GM12878 (cell line): ENCODE measurements around the gene DMAC2. TPM values are rescaled to one million over a fixed set of nuclear protein-coding genes. Genes with fewer than 3 reads are reported as not detected.
"Not testable (repeated sequence)": the region's sequence is repeated elsewhere in the genome, so short reads cannot be mapped to it uniquely, and the experiment has no call there.

Experiments
- ATAC-seq: fragments of 200-7000 bp; cut with Tn5 transposase; 3 replicates; pipeline ENCODE4 v1.9.1; 2020; ENCODE audit warnings: mild to moderate bottlenecking, moderate library complexity
- BruUV-seq: library from RNA; stranded (reverse); fragments of 400-500 nt; replicated peaks from 2 replicates; lab custom pipeline; 2021; lab: Mats Ljungman, UMichigan
- CTCF ChIA-PET: fragments of 300-600 bp; sonication (Branson Sonifier 250); formaldehyde crosslinking; extraction: SDS; loops from one replicate; lab custom pipeline; 2021; ENCODE audit warnings: inconsistent platforms; lab: Yijun Ruan, JAX
- POLR2A ChIA-PET: fragments of 350-600 bp; formaldehyde crosslinking; extraction: SDS; loops from one replicate; lab custom pipeline; 2021; ENCODE audit warnings: inconsistent platforms; lab: Charles Lee
- RAD21 ChIA-PET: fragments of 300-600 bp; sonication (Branson Sonifier 250); formaldehyde crosslinking; loops from one replicate; lab custom pipeline; 2023; ENCODE audit warnings: antibody characterized with exemption; ENCODE audit not compliant: unreplicated experiment; lab: Charles Lee
- SMC1A ChIA-PET: fragments of 300-600 bp; sonication (Branson Sonifier 250); formaldehyde crosslinking; loops from one replicate; lab custom pipeline; 2023; ENCODE audit not compliant: unreplicated experiment, uncharacterized antibody; lab: Charles Lee
- DNase-seq: peaks from one replicate; pipeline ENCODE4 v3.0.0-alpha.2; 2011; ENCODE audit warnings: low read depth, low spot score
- FAIRE-seq: peaks from 3 replicates; lab custom pipeline; 2011; peaks lifted over from hg19 to GRCh38; lab: Jason Lieb, UNC
- H2AFZ ChIP-seq: 2 replicates; pipeline ENCODE4 v1.6.0; 2011; ENCODE audit warnings: low read depth, low read length, control low read depth; ENCODE audit not compliant: control insufficient read depth
- H3K27ac ChIP-seq: 2 replicates; pipeline ENCODE4 v1.5.1; 2011; ENCODE audit warnings: control low read depth; ENCODE audit not compliant: control insufficient read depth, insufficient read depth
- H3K27me3 ChIP-seq, 2 experiments: replicated peaks in 1 of 2; 2 replicates each; pipeline versions ENCODE4 v1.6.0 to v1.6.1; 2011; ENCODE audit warnings: low read length in 1 of 2; ENCODE audit not compliant: control insufficient read depth in 2 of 2, insufficient read depth in 2 of 2
- H3K36me3 ChIP-seq, 2 experiments: 2 replicates each; pipeline ENCODE4 v1.5.1; 2011; ENCODE audit warnings: low read length in 1 of 2; ENCODE audit not compliant: control insufficient read depth in 2 of 2, insufficient read depth in 2 of 2
- H3K4me1 ChIP-seq: 2 replicates; pipeline ENCODE4 v1.6.1; 2011; ENCODE audit warnings: mild to moderate bottlenecking, low read length, moderate library complexity, mixed read lengths; ENCODE audit not compliant: control insufficient read depth, insufficient read depth
- H3K4me2 ChIP-seq: 2 replicates; pipeline ENCODE4 v1.6.0; 2011; ENCODE audit warnings: control low read depth; ENCODE audit not compliant: control insufficient read depth, insufficient read depth
- H3K4me3 ChIP-seq: fragments of 200-600 bp; sonication (generic); 2 replicates; pipeline ENCODE4 v1.5.1; 2016
- H3K79me2 ChIP-seq: 2 replicates; pipeline ENCODE4 v1.6.0; 2011; ENCODE audit warnings: low read length; ENCODE audit not compliant: control insufficient read depth, insufficient read depth
- H3K9ac ChIP-seq: 2 replicates; pipeline ENCODE4 v1.8.0; 2011; ENCODE audit warnings: low read length, control low read depth, mixed read lengths; ENCODE audit not compliant: control insufficient read depth, insufficient read depth
- H3K9me3 ChIP-seq: replicated peaks from 3 replicates; pipeline ENCODE4 v1.5.1; 2011; ENCODE audit warnings: mild to moderate bottlenecking, low read length; ENCODE audit not compliant: control insufficient read depth, insufficient read depth
- H4K20me1 ChIP-seq: 2 replicates; pipeline ENCODE4 v1.6.0; 2011; ENCODE audit not compliant: control insufficient read depth, insufficient read depth
- BRCA1 ChIP-seq: IDR thresholded peaks from 2 replicates; pipeline ENCODE4 v1.6.1; 2011; ENCODE audit warnings: low read depth, low read length, improper control_type of control experiment
- HDGF ChIP-seq: fragments of 450-650 bp; IDR thresholded peaks from 2 replicates; pipeline ENCODE4 v1.6.1; 2016; ENCODE audit warnings: antibody characterized with exemption
- WGBS: methylation state at CpG from one replicate; pipeline ENCODE4 v1.1.6; 2016; ENCODE audit warnings: low lambda C conversion rate; ENCODE audit not compliant: insufficient replicate concordance, insufficient coverage; ENCODE audit errors: missing lambda C conversion rate; 5-methylcytosine and 5-hydroxymethylcytosine counted together
- in situ Hi-C: fragments of 300-500 bp; cut with MboI; formaldehyde crosslinking; loops from 9 replicates; pipeline ENCODE4 v1.14.3; 2018; ENCODE audit warnings: mixed read lengths
- intact Hi-C: fragments of 100-400 bp; cut with micrococcal nuclease; formaldehyde crosslinking; loops from one replicate; pipeline ENCODE4 v1.14.2; 2022; ENCODE audit not compliant: unreplicated experiment
- polyA plus RNA-seq, 11 experiments: library from polyadenylated mRNA; depleted of rRNA in 4 of 11; unstranded in 6 of 11; stranded (reverse) in 5 of 11; fragments of >200 nt; fragmentation: Nextera tagmentation in 4 of 11; fragmentation: Illumina TruSeq in 1 of 11; extraction: Ambion mirVana in 4 of 11; extraction: Trizol in 1 of 11; gene quantifications; 1 replicate in 1 of 11; 2 replicates in 10 of 11; pipeline versions ENCODE4 v1.2.1 to v1.2.3, GENCODE V29; 2011 to 2016; ENCODE audit warnings: inconsistent platforms in 2 of 11, missing spikeins in 2 of 11, low read depth in 1 of 11
- total RNA-seq, 4 experiments: library from RNA; depleted of rRNA in 3 of 4; stranded (reverse); fragments of >200 nt in 3 of 4; fragmentation: Illumina TruSeq in 1 of 4; extraction: Trizol in 1 of 4; gene quantifications; 2 replicates each; pipeline versions ENCODE4 v1.2.1 to v1.2.3, GENCODE V29; 2013 to 2021

DMAC2 gene
- total and polyA plus RNA-seq, 10 of the 15 experiments (the other 5 are each of a cell fraction or from before 2014, with no cell fraction given): 10.8 to 57.2 (median 42.7) TPM

DNA sequence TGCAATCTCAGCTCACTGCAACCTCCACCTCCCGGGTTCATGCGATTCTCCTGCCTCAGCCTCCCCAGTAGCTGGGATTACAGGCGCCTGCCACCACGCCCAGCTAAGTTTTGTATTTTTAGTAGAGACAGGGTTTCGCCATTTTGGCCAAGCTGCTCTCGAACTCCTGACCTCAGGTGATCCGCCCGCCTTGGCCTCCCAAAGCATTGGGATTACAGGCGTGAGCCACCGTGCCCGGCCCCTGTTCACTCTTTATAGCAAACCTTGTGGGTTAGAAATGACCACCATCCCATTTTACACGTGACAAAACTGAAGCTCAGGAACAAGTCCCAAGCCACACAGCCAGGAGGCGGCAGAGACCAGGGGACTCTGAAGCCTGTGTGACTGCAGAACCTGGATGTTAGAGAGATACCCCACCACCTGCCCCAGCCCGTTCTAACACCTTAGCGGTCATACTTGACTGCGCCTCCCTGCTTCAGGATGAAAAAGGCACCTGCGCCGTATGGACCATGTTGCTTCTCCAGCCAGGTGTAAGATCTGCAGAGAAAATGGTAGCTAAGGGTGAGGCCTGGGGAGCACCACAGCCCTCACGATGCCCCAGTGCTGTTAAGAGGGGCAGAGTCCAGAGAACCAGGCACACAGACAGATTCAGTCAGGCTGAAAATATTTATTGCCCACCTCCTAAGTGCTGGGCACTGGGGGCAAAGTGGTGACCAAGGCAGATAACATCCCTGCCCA is 3.6 kb downstream of the DMAC2 start:
- Histone ChIP-seq H3K9ac (no peak overlapping the region), H4K20me1 (no peaks in the 10 kb centered on the region), H3K36me3 (peaks cover 9 to 10% of the 10 kb centered on the region in 2 experiments; a peak in 3 of 4 replicates), H3K4me3 (no peak overlapping the region), H2AFZ (no peak overlapping the region), H3K27ac (no peak overlapping the region), H3K4me1 (no peaks in the 10 kb centered on the region), H3K9me3 (no peaks in the 10 kb centered on the region), H3K4me2 (no peak overlapping the region), H3K27me3 (no peaks in the 10 kb centered on the region)
- no TSS peak for BruUV-seq
- WGBS: 93% methylated on average over 19 of the region's 19 CpGs
- RAD21 ChIA-PET: interaction anchor here (0.6 to 1.0 kb wide), 2 partner anchors 74 to 127 kb away, joined by 3 read pairs; no protein-coding TSS in a partner anchor
- no peak for ATAC-seq
- SMC1A ChIA-PET: interaction anchor here (0.6 to 1.7 kb wide), 3 partner anchors 12 to 226 kb away, joined by 3 to 4 read pairs (median 3); no protein-coding TSS in a partner anchor
- no peak for DNase-seq
- CTCF ChIA-PET: interaction anchor here (0.6 to 1.6 kb wide), 6 partner anchors 14 to 232 kb away, joined by 3 read pairs; no protein-coding TSS in a partner anchor
- TF ChIP-seq BRCA1 (no peak), HDGF (no peak)
- TF ChIP-seq, all 136 proteins: peak for 0
- no peak for FAIRE-seq
- in situ Hi-C loops (no loop called here), intact Hi-C loops (loop anchor here (5.0 kb wide), 1 partner anchor 234 kb away; no protein-coding TSS in a partner anchor)
- POLR2A ChIA-PET: interaction anchor here (0.5 kb wide), 1 partner anchor 119 kb away, joined by 5 read pairs; no protein-coding TSS in a partner anchor
- H3K79me2 ChIP-seq: peaks cover 2% of the 10 kb centered on the region

DNA sequence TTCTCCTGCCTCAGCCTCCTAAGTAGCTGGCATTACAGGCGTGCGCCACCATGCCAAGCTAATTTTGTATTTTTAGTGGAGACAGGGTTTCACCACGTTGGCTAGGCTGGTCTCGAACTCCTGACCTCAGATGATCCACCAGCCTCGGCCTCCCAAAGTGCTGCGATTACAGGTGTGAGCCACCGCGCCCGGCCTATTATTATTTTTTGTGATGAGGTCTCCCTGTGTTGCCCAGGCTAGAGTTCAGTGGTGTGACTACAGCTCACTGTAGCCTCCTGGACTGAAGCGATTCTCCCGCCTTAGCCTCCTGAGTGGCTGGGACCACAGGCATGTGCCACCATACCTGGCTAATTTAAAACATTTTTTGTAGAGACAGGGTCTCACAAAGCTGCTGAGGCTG is 4.3 kb downstream of the DMAC2 start:
- H3K27ac ChIP-seq, in situ Hi-C loops, H3K9me3 ChIP-seq, H3K4me1 ChIP-seq, DNase-seq, ATAC-seq, H3K4me2 ChIP-seq, BruUV-seq, FAIRE-seq, POLR2A ChIA-PET, H3K9ac ChIP-seq, H3K4me3 ChIP-seq, H2AFZ ChIP-seq, H3K79me2 ChIP-seq, H4K20me1 ChIP-seq, H3K27me3 ChIP-seq: not testable (repeated sequence)
- 99% methylated on average over 11 of the region's 11 CpGs for WGBS
- intact Hi-C loops: loop anchor here (5.0 kb wide), 1 partner anchor 233 kb away; no protein-coding TSS in a partner anchor
- ChIA-PET CTCF (interaction anchor here (1.0 kb wide), 1 partner anchor 162 kb away, joined by 3 read pairs; no protein-coding TSS in a partner anchor), RAD21 (interaction anchor here (1.0 kb wide), 1 partner anchor 128 kb away, joined by 3 read pairs; no protein-coding TSS in a partner anchor), SMC1A (interaction anchor here (0.8 to 0.9 kb wide), 2 partner anchors 15 to 22 kb away, joined by 3 read pairs; no protein-coding TSS in a partner anchor)
- H3K36me3 ChIP-seq: peaks cover 9 to 10% of the 10 kb centered on the region in 2 experiments; a peak in 3 of 4 replicates
